ENCODE data around the gene CRIP2. TPM values are rescaled to one million over a fixed set of nuclear protein-coding genes. Genes with fewer than 3 reads are reported as not detected.

The CRIP2 gene
- total and polyA plus RNA-seq, 12 donors, result 5.9 to 193 (median 56.4) TPM

DNA sequence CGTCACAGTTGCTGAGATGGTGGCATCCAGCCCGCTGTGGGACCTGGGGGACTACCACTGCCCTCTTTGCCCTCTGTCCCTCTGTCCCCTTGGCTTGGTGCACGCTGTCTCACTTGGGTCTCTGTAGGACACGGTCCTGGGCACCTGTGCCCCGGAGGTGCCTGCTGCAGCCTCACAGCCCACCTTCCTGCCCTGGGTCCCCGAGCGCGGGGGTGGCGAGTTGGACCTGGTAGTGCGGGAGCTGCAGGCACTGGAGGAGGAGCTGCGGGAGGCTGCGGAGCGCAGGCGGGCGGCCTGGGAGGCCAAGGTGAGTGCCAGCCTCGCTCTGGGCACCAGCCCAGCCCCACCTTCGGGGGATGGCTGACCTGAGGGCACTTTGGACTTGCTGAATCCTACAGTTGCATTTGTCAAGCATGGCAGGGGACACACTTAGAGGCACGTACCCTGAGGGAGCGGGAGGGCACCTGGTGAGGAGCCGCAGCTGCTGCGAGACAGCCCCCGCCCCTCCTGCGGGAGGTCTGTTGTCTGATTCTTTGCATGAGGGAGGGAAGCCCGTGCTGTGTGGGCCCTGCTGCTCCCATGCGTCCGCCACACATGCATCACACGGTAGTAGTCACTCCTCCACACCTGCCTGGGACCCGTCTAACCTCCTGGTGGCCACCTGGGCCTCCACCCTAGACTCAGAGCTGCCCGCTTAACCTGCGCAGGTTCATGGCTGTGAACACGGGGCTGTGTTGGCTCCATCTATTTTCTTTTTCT lies 23.2 kb downstream of the CRIP2 start:
- Histone ChIP-seq H3K36me3 (replicated peaks in 1 of 2) (no peaks in the 10 kb centered on the region), H3K27ac (no peak overlapping the region), H3K9me3 (replicated peaks in 1 of 3) (no peaks in the 10 kb centered on the region), H3K27me3 (peaks cover 6% of the 10 kb centered on the region), H3K4me1 (replicated peaks in 1 of 2) (no peaks in the 10 kb centered on the region), H3K4me3 (no peak overlapping the region)
- 90 to 94% (median 92%) methylated on average over 16 to 31 of the region's 31 CpGs for WGBS, 4 donors
- no peak for DNase-seq
- intact Hi-C loops (cut with DNase I), result no loop called here
- TF ChIP-seq, protein P1, sequence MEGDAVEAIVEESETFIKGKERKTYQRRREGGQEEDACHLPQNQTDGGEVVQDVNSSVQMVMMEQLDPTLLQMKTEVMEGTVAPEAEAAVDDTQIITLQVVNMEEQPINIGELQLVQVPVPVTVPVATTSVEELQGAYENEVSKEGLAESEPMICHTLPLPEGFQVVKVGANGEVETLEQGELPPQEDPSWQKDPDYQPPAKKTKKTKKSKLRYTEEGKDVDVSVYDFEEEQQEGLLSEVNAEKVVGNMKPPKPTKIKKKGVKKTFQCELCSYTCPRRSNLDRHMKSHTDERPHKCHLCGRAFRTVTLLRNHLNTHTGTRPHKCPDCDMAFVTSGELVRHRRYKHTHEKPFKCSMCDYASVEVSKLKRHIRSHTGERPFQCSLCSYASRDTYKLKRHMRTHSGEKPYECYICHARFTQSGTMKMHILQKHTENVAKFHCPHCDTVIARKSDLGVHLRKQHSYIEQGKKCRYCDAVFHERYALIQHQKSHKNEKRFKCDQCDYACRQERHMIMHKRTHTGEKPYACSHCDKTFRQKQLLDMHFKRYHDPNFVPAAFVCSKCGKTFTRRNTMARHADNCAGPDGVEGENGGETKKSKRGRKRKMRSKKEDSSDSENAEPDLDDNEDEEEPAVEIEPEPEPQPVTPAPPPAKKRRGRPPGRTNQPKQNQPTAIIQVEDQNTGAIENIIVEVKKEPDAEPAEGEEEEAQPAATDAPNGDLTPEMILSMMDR (IDR thresholded peaks at IDR 0.05), result no peak
- TF ChIP-seq POLR2A (IDR thresholded peaks at IDR 0.05), result no peak

DNA sequence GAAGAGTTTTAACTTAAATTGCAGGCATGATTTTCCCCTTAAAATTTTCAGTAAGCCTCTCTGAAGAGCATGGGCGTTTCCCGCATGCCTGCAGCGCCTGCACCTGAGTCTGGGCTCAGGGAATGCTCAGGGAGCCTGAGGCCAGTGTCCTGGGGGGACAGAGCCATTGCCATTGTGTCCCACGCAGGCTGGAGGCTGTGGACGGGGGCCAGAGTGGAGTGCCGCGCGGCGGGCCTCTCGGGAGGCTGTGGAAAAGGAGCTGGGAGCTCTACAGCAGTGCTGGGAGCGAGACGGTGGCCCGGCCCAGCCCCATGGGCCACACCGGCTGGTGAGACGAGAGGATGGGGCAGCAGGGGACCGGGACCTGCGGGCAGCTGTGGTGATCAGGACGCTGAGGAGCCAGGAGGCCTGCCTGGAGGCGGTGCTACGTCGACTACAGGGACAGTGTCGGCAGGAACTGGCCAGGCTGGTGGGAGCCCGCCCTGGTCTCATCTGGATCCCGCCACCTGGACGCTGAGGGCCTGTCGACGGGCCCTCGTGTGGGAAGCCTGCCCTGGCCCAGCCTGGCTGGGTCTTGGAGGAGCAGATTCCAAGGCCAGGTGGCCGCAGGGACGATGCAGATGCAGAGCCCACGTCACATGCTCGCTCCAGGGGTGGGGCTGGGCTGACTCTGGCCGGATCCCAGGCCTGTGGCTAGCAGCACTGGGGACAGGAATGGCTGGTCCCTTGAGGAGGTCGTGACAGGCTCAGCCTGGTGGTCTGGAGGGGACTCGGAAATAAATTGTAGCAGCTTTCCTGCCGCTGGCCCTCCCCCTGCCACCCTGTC lies 24.0 kb downstream of the CRIP2 start:
- Histone ChIP-seq H3K4me3 (no peak overlapping the region), H3K27ac (no peak overlapping the region), H3K36me3 (replicated peaks in 1 of 2) (no peaks in the 10 kb centered on the region), H3K27me3 (peaks cover 6% of the 10 kb centered on the region), H3K4me1 (replicated peaks in 1 of 2) (no peaks in the 10 kb centered on the region), H3K9me3 (replicated peaks in 1 of 3) (no peaks in the 10 kb centered on the region)
- DNase-seq, result no peak
- TF ChIP-seq, protein P1 (IDR thresholded peaks at IDR 0.05), result no peak
- TF ChIP-seq POLR2A (IDR thresholded peaks at IDR 0.05), result no peak
- intact Hi-C loops (cut with DNase I), result no loop called here
- 82 to 88% (median 85%) methylated on average over 27 to 36 of the region's 36 CpGs for WGBS, 4 donors

DNA sequence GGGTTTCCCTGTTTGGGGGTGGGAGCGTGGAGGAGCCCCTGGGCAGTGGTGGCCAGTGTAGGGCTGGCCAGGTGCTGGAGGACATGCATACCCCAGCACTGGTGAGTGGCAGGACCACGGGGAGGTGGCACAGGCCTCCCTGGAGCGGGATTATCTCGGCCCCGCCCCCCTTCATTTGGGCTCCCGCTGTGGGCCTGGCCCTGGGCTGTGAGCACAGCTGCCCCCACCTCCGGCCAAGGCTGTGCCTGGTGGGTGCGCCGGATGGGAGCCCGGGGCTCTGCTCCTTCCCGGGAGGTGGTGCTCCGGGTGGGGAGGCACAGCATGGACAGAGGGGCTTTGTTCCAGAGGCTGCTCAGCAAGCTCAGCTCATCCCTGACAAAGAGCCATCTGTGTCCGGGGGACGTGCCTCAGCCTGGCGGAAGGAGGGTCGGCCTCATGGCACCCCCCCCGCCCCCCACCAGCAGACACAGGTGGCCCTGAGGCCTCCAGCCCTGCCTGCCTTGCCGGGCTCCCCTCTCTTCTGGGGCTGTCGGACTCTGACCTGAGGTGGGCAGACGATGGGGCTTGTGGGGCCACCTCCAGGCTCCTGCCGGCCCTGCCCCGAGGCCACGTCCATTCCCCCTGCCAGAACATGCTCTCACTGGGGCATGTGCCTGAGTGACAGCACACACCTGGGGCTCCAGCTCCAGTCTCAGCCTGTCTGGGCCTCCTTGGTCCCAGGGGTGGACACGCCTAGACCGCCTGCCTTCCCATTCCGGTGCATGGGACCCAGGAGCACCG lies 24.8 kb downstream of the CRIP2 start:
- H3K4me1 ChIP-seq (replicated peaks in 1 of 2), result no peaks in the 10 kb centered on the region
- TF ChIP-seq POLR2A (IDR thresholded peaks at IDR 0.05), result no peak
- TF ChIP-seq, protein P1 (IDR thresholded peaks at IDR 0.05), result no peak
- intact Hi-C loops (cut with DNase I), result no loop called here
- H3K27ac ChIP-seq, result no peak overlapping the region
- no peak overlapping the region for H3K4me3 ChIP-seq
- no peaks in the 10 kb centered on the region for H3K36me3 ChIP-seq (replicated peaks in 1 of 2)
- WGBS, 4 donors, result 63 to 78% (median 69%) methylated on average over 7 to 27 of the region's 27 CpGs
- no peak for DNase-seq
- H3K9me3 ChIP-seq (replicated peaks in 1 of 3), result no peaks in the 10 kb centered on the region
- H3K27me3 ChIP-seq, result peaks cover 6% of the 10 kb centered on the region
